NCI-H2196 treated with DMSO at 0.1 percent for 48 hours (cell line): Measurements from ENCODE around the gene SMIM21.

Experiments used
- DNase-seq: peaks from one replicate; lab custom pipeline; 2025; ENCODE audit not compliant: unreplicated experiment; lab: John Stamatoyannopoulos, UW

The SMIM21 gene

DNA sequence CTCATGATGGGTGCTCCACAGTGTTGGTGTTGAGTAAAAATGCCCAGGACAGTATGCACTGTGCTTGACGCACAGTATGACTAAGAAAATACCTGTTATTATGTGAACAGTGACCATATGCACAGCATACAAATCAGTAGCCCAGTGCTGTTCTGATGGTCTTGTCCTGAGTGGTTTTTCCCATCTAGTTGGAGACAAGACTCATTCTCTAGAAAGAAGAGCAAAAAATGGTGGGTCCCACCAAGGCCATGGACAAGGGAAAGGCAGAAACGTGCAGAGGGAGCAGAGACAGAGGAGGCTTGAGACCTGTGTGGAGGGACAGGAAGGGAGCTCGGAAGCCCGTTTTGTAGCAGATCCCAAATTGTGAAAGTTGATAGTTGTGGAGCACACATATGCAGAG is 987 bp upstream of the SMIM21 start:
- no peak for DNase-seq

DNA sequence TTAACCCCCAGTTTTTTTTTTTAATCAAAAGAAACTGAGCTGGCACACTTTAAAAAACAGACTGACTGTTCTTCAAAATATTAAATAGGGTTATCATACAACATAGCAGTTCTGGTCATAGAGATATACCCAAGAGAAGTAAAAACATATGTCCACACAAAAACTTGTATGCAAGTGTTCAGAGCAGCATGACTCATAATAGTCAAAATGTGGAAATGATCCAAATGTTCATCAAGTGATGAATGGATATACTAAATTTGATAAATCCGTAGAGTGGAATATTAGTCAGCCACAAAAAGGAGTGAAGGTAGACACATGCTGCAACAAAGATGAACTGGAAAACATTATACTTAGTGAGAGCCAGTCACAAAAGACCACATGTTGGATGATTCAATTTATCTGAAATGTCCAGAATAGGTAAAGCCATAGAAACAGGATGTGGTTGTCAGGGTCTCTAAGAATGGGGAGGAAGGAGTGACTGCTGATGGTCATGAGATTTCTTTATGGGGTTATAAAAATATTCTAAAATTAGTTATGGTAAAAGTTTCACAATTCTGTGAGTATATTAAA is 5.1 kb downstream of the SMIM21 start:
- DNase-seq, result no peak

DNA sequence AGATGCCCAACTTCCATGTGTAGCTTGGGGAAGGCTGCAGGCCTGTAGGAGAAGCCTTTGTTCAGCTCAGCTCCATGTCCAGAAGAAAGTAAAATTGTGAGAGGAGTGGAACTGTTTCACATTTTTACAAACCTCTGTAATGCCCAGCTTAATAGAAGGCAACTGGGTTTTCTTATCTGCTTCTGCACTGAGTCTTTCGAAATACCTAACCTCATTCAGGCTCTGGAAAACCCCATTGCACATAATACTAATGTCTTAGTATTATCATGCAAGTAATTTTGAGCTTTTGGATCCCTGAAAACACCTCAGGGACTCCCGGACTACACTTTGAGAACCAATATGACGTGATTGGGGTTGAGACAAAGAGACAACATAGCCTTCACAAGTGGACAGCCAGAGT is 5.8 kb downstream of the SMIM21 start:
- no peak for DNase-seq

DNA sequence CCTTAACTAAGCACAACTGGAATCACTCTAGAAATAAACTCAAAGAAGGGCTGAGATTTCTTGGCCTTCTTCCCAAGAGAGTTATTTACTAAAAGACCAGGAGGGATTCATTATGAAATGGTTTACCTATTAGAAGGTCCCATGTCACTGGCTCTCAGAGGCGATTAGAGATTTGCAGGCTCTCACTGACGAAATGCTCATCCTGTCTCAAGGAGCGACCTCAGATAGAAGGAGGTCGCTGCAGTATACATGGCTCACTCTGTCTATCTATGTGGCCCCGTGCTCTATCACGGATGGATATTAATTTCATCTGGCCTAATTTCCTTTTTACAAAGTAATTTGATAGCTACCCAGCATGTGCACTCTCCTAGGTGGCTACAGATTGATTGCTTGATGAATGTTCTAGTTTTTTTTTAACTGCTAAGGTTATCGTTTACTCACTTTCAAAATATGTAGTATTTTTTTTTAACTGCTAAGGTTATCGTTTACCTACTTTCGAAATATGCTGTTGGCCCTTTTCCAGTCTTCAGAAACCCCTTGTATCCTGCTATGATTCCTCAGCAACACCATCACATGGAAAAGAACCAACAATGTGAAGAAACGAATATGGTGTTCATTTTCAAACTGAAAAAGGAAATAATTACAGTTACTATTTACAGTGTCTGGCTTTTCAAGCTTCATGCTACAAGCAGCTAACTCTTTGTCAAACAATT is 9.1 kb downstream of the SMIM21 start:
- DNase-seq, result no peak

DNA sequence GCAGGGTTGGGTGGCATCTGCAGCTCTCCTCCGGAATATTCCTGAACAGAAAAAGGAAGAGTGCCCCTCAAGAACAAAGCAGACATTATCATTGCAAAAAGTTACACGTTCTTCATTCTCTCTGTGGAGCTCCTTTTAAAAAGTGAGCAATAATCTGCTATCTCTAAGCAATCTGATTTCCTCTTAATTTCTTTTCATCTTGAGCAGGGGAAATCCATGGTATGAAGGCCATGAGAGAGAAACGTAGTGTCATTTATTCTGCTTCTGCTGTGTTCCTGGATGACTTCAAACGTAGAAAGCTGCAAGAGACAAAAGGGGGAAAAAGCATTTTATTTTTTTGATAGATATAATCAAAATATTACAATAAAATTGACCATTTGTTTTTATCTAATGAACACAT is 16.9 kb downstream of the SMIM21 start:
- no peak for DNase-seq

DNA sequence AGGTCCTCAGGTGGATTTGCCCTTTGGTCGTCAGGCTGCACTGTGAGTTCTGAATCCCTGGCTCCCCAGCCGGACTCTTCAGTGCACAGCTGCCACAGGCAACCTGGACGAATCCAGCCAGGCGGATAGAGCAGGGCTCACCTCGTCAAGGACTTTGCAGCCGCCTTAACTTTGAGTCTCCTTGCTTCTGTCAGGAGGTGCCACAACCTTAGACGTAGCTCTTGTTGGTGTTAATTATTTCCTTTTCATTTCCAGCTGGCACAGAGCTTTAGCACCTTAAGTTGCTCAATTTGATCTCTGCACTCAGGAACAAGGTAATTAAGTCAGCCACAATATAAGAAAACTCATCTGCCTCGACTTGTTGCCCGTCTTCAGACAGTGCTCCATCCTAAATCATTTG is 17.7 kb downstream of the SMIM21 start:
- DNase-seq, result no peak

GRCh38 chr18:75408554-75409506 is 18.7 kb downstream of the SMIM21 start:
- no peak for DNase-seq

DNA sequence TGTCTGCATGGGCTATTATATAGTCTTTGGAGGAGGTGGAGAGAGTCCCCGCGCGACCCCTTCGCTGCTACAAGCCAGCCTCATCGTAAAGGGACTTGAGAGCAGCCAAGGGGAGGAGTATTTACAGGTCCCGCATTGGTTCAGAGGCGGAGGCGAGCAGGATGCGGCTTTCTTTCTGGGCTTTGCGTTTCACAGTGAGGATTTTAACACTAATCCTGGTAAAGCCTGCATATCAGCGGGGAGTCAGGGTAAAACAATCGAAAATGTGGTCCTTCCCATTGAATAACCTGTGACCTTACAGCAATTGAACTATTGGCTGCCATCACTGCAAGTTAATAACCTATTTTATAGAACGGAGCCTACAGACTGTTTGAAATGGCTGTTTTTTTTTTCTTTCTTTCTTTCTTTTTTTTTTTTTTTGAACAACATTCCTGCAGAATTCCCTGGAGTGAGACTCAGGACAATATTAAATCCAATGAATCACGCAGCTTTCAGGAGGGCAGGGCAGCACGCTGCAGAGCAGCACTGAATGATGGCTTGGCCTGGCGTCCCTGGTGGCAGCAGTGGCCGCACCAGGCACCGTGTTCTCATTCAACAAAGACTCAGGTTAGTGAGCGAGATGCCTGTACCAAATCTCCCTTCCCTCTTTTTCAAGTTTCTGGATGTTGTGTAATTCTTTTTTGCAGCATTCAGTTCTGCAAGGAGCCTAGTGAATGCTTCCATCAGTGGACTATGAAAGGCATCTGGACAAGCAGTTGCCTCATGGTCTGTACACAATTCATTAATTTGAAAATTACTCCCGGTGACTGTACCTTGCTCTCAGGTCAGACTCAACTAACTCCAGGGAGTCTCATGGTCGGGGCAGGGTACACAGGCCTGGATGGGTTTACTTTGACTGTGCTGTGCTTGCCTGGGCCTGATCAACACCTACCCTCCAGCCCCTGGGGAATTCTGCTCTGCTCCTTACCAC is 19.8 kb downstream of the SMIM21 start:
- no peak for DNase-seq

- DNase-seq, result no peak
These were observed 20.7 kb downstream of the SMIM21 start for GRCh38 chr18:75406491-75407445.

DNA sequence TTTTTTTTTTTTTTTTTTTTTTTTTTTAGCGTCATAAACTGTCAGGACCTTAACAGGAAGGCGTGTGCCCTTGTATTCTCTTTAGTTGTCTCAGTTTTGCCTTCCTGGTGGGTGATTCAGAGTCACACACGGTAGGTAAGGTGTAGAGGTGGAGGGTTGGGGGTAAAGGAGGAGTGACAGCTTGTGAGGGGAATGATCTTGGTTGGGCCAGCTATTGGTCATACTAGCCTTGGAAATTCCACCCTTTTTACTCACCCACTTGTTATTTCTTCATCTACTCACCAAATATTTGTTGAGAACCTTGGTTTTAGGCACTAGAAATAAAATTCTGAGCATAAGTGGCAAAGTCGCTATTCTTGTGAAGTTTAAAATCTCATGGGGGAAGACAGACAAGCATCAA is 22.2 kb downstream of the SMIM21 start:
- DNase-seq, result no peak

DNA sequence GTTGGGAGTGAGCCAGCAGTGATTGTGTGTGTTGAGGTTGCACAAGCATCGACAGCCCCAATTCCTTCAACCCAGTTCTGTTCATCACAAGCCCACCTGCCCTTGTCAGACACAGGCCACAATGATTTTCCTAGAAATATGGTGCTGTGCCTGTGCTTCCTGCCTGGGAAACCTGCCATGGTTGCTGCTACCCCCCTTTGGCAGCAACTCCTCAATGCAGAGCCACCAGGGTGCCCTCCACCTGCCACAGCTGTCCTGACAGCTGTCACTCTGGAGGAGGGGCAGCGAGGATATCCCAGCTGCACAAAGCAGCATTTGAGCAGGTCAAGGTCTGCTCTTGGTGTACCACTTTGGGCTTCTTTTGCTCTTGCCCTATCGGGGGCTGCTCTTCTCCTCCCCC is 27.1 kb downstream of the SMIM21 start:
- no peak for DNase-seq

- DNase-seq, result no peak
These were observed 32.4 kb downstream of the SMIM21 start for GRCh38 chr18:75395137-75395536.

GRCh38 chr18:75393721-75394120 is 33.8 kb downstream of the SMIM21 start:
- no peak for DNase-seq

DNA sequence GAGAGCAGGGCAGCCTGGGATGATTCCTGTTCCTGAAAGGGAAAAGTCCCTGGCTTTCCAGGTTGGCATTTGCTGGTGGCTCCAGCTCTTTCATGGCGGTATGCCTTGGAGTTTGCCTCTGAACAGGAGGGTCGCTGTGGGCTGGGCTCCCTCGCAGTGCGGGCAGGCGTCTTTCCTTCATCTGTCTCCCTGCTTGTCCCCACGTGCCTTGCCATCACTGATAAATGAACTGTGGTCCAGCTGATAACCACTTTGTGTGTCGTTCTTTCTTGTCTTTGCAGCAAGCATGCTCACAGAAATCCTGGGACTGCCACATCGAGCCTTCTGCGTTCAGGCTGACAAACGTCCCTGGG is 35.3 kb downstream of the SMIM21 start:
- no peak for DNase-seq

DNA sequence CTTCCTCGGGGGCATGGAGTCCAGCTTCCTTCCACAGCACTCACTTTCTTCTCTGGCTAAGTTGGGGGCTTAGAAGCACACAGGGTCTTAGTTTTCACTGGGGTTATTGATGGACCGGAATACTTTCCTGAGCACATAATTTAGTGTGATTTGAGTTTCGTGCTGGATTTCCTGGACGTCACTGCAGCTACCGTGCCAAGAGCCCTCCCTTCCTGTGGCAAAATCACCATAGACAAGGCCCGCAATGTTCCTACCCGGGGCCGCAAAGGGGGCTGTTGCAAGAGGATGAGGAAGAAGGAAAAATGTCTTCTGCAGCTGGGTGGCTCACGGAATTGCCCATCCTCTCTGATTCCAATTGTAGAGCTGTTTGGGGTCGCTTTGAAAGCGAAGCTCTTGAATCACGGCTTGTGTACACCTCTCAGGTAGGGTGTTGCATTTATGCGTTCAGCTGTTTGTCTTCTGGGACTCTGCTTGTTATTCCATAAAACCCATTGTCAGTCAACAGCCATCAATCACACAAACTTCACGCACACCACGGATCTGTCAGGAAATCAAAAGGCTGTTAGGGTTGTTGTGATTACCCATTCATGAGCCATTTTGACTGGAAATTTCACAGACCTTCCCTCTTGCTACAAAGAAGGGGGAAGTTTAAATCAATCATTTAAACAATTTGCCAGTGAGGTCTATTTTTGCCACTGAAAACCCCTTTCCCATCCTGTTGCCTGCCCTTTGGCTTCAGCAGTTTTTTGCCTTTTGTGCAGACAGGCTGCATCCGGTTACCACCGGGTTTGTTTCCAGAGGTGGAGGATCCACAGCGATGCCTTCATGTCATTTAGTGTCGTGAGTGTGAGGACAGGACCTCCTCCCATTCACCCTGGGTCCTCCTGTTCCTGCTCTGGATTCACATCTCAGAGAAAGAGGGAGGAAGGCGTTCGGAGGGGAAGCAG is 36.0 kb downstream of the SMIM21 start:
- no peak for DNase-seq

DNA sequence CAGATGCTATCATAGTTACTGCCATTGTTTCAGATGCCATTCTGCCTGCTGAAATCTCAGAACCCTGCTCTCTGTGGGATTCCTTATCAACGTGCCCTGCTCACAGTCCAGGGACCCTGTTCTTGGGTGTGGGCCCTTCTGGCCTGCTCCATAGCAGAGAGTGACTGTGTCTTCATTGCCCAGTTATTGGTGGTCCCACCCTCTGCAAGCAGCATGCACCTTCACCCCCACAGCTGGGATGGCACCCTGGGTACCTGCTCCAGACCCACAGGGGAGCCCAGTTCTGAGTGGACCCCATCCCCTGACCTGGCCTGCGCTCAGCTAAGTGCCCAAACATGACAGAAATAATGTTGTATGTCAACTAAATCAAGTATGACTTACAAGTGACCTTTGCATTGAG is 36.6 kb downstream of the SMIM21 start:
- DNase-seq, result no peak

- DNase-seq, result no peak
These were observed 43.4 kb downstream of the SMIM21 start for GRCh38 chr18:75384144-75384543.

GRCh38 chr18:75378376-75379315 is 48.9 kb downstream of the SMIM21 start:
- DNase-seq, result no peak
